Upper lobe of left lung (tissue), 6 donors: Measurements from ENCODE around the gene LHFPL3. TPM values are rescaled to one million over a fixed set of nuclear protein-coding genes. Genes with fewer than 3 reads are reported as not detected.

Experiments
- ATAC-seq, 2 donors: fragments of 200-7000 bp; cut with Tn5 transposase; one replicate each; pipeline ENCODE4 v1.9.1; 2022; ENCODE audit warnings: mild to moderate bottlenecking in 2 of 2, moderate library complexity in 2 of 2; ENCODE audit not compliant: low FRiP score in 2 of 2
- DNase-seq, 2 donors: peaks; one replicate each; pipeline ENCODE4 v3.0.0-alpha.2; 2019 to 2020
- H3K27ac ChIP-seq, 4 donors: fragments of 200-600 bp; sonication (generic); one replicate each; pipeline ENCODE4 v1.5.1; 2016 to 2019
- H3K27me3 ChIP-seq, 4 donors: fragments of 200-600 bp; sonication (generic); one replicate each; pipeline ENCODE4 v1.5.1; 2017 to 2019
- H3K36me3 ChIP-seq, 4 donors: fragments of 200-600 bp; sonication (generic); one replicate each; pipeline ENCODE4 v1.5.1; 2016 to 2019
- H3K4me1 ChIP-seq, 4 donors: fragments of 200-600 bp; sonication (generic); one replicate each; pipeline ENCODE4 v1.5.1; 2018 to 2019
- H3K4me3 ChIP-seq, 4 donors: fragments of 200-600 bp; sonication (generic); one replicate each; pipeline ENCODE4 v1.5.1; 2017 to 2019; ENCODE audit warnings: mild to moderate bottlenecking in 2 of 4, moderate library complexity in 1 of 4
- H3K9me3 ChIP-seq, 4 donors: fragments of 200-600 bp; sonication (generic); one replicate each; pipeline ENCODE4 v1.5.1; 2018 to 2019
- EP300 ChIP-seq, 4 donors: sonication (generic); formaldehyde crosslinking; IDR thresholded peaks; one replicate each; pipeline ENCODE4 v1.5.1; 2017; ENCODE audit warnings: antibody characterized with exemption in 4 of 4, control low read depth in 2 of 4
- POLR2A ChIP-seq, 4 donors: fragments of 450-650 bp; IDR thresholded peaks; one replicate each; pipeline ENCODE4 v1.5.1; 2016 to 2017; ENCODE audit warnings: antibody characterized with exemption in 4 of 4, mild to moderate bottlenecking in 2 of 4
- POLR2AphosphoS5 ChIP-seq, 2 donors: sonication (generic); formaldehyde crosslinking; IDR thresholded peaks; one replicate each; pipeline ENCODE4 v1.5.1; 2017; ENCODE audit warnings: antibody characterized with exemption in 2 of 2
- WGBS, 2 donors: methylation state at CpG; one replicate each; pipeline ENCODE4 v1.1.5; 2017 to 2018; 5-methylcytosine and 5-hydroxymethylcytosine counted together
- total RNA-seq, 6 donors: library from RNA; depleted of rRNA in 4 of 6; stranded (reverse); fragments of >200 nt in 4 of 6; gene quantifications; one replicate each; pipeline versions ENCODE4 v1.1.0 to v1.2.1, GENCODE V29; 2016 to 2021
- TF ChIP-seq, protein P1 (sequence below), 6 experiments: fragments of 450-650 bp in 4 of 6; fragments of 200-600 bp in 2 of 6; sonication (generic) in 2 of 6; IDR thresholded peaks; one replicate each; pipeline ENCODE4 v1.5.1; 2016 to 2019; ENCODE audit warnings: antibody characterized with exemption in 6 of 6
- donor health status: DM: no; HTN: no; CAD: no; lungs with moderate emphysema.
- donor health status: DM: no; HTN: yes; CAD: no; lungs with severe emphysema.

The LHFPL3 gene
- total RNA-seq, 6 donors from 2014 or later = not detected

DNA sequence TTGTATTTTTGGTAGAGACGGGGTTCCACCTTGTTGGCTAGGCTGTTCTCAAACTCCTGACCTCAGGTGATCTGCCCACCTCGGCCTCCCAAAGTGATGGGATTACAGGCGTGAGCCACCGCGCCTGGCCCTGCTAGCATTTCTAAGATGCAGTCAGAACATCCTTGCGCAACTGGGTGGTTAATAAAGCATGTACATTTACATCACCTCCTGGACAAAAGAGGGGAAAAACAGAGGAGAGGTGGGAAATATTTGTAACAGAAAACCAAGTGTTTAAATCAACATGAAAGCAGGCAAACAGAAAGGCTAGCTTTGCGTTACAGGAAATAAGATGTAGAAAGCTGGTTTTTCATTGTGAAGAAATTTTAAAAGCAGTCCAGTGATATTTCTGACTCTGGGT lies 464.7 kb downstream of the LHFPL3 start:
- Histone ChIP-seq H3K36me3 (no peaks in the 10 kb centered on the region), H3K27ac (no peak overlapping the region), H3K27me3 (no peaks in the 10 kb centered on the region), H3K4me3 (no peak overlapping the region), H3K9me3 (no peaks in the 10 kb centered on the region), H3K4me1 (no peaks in the 10 kb centered on the region)
- TF ChIP-seq EP300 (IDR thresholded peaks at IDR 0.05) (no peak), POLR2A (IDR thresholded peaks at IDR 0.05) (no peak)
- ATAC-seq (no peak), DNase-seq (peak in 1 of 2 donors; percentile 14)
- WGBS, 2 donors = 85 to 90% methylated on average over 7 of the region's 7 CpGs

DNA sequence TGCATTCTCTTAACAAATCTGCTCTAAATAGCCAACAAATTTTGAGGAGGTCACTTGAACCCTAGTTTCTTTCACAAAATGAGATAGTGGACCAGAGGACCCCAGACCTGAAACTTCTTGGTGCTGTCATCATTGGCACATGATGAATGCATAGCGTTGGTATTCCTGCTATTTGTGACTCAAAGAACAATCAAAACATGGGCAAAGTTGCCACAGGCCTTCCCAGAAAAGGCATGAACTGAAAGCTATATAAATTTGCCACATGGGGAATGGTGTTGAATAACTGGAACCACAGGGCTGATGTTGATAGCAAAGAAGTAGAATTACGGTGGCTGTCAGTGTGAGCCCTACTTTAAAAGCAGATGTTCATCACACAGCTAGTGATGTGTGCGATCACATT lies 465.8 kb downstream of the LHFPL3 start:
- H3K36me3 ChIP-seq = no peaks in the 10 kb centered on the region
- TF ChIP-seq POLR2AphosphoS5 (IDR thresholded peaks at IDR 0.05) (no peak), EP300 (IDR thresholded peaks at IDR 0.05) (no peak), POLR2A (IDR thresholded peaks at IDR 0.05) (no peak)
- TF ChIP-seq, protein P1, sequence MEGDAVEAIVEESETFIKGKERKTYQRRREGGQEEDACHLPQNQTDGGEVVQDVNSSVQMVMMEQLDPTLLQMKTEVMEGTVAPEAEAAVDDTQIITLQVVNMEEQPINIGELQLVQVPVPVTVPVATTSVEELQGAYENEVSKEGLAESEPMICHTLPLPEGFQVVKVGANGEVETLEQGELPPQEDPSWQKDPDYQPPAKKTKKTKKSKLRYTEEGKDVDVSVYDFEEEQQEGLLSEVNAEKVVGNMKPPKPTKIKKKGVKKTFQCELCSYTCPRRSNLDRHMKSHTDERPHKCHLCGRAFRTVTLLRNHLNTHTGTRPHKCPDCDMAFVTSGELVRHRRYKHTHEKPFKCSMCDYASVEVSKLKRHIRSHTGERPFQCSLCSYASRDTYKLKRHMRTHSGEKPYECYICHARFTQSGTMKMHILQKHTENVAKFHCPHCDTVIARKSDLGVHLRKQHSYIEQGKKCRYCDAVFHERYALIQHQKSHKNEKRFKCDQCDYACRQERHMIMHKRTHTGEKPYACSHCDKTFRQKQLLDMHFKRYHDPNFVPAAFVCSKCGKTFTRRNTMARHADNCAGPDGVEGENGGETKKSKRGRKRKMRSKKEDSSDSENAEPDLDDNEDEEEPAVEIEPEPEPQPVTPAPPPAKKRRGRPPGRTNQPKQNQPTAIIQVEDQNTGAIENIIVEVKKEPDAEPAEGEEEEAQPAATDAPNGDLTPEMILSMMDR (IDR thresholded peaks at IDR 0.05) = no peak
- no peaks in the 10 kb centered on the region for H3K4me1 ChIP-seq
- no peak overlapping the region for H3K4me3 ChIP-seq
- WGBS, 2 donors = 80 to 93% methylated on average over 3 of the region's 3 CpGs
- no peak for ATAC-seq
- H3K27ac ChIP-seq = no peak overlapping the region
- no peaks in the 10 kb centered on the region for H3K27me3 ChIP-seq
- DNase-seq = no peak
- H3K9me3 ChIP-seq = no peaks in the 10 kb centered on the region

DNA sequence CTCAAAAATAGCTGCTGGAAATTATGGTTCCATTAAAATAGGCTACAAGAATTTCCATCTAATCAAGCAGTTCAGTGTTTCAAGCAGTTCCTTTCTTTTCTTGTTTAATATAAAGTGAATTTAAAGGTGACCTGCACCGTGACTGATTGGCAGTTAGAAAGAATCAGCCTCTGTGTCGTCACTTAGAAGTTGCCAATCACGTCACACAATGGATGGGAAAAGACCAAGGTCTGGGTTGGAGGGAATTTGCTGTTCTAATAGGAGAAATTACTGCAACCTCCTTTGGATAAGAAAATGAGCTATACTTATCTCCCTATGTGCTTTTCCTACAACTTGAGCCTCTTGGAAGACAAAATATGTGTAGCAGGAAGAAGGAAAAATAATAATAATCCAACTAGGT lies 466.2 kb downstream of the LHFPL3 start:
- 63 to 72% methylated on average over 3 of the region's 3 CpGs for WGBS, 2 donors
- TF ChIP-seq POLR2A (IDR thresholded peaks at IDR 0.05) = no peak

DNA sequence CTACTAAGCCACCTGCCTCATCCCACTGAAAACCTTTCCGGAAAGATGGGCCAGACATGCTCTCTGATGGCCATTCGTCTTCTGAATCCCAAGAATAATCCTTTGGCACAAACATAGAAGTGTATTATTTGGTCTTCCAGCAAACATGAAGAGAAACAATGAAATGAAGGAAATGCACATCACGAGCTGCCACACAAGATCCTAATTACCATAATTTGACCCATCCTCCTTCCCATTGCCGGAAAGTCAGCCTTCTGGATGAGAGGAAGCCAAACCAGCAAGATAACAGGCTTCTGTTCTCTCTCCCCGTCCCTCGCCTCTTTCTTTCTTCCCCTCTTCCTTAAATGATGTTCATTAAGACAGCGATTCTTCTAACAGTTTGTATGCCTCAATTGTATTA lies 466.7 kb downstream of the LHFPL3 start:
- Histone ChIP-seq H3K27me3 (no peaks in the 10 kb centered on the region), H3K27ac (no peak overlapping the region), H3K4me1 (no peaks in the 10 kb centered on the region), H3K9me3 (no peaks in the 10 kb centered on the region), H3K36me3 (no peaks in the 10 kb centered on the region), H3K4me3 (no peak overlapping the region)
- TF ChIP-seq, protein P1 (IDR thresholded peaks at IDR 0.05) = no peak
- TF ChIP-seq POLR2AphosphoS5 (IDR thresholded peaks at IDR 0.05) (no peak), EP300 (IDR thresholded peaks at IDR 0.05) (no peak), POLR2A (IDR thresholded peaks at IDR 0.05) (no peak)
- 63 to 64% methylated on average over 7 of the region's 7 CpGs for WGBS, 2 donors
- no peak for ATAC-seq
- DNase-seq = no peak

More for the DNA sequence above, 466.2 kb downstream of the LHFPL3 start:
- ATAC-seq = no peak
- DNase-seq = no peak
- no peak overlapping the region for H3K27ac ChIP-seq
- H3K9me3 ChIP-seq = no peaks in the 10 kb centered on the region
- no peaks in the 10 kb centered on the region for H3K36me3 ChIP-seq
- H3K4me1 ChIP-seq = no peaks in the 10 kb centered on the region
- H3K27me3 ChIP-seq = no peaks in the 10 kb centered on the region
- H3K4me3 ChIP-seq = no peak overlapping the region

DNA sequence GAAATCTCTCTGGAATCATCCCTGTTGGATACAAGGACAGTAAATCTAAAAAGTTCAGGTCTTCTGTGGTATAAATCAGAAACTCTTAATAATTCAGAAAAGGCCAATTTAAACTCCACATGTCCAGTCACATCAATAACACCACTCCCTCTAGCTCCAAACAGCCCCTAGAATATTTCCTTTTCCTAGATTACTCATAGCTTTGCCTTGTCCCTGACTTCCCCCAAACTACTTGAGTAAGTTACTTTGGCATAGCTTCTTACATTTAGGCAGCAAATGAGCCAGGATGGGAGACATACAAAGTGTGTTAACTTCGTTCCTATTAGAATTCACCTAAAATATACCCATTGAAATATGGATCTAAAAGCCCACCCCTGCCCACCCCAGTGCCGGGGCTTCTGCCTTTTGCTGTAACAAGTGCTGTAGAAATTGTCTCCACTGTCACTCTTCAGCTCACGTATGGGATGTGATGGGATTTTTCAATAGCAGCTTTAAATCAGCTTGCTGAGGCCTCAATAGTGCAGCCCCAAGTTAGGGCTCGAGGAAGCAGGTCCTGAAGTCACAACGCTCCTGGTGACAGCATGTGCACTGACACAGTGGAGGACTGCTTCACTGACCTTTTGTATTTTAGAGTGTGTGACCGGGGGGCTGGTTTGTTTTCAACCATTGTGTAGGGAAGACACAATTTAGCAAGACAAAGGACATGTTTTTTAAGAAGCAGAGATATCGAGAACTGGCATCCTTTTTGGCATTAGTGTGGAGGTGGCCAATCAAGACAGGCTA lies 467.4 kb downstream of the LHFPL3 start:
- no peaks in the 10 kb centered on the region for H3K36me3 ChIP-seq
- WGBS, 2 donors = 80 to 82% methylated on average over 7 of the region's 7 CpGs
- TF ChIP-seq EP300 (IDR thresholded peaks at IDR 0.05) = no peak
- no peak for TF ChIP-seq POLR2AphosphoS5 (IDR thresholded peaks at IDR 0.05)
- TF ChIP-seq POLR2A (IDR thresholded peaks at IDR 0.05) = no peak
- TF ChIP-seq, protein P1 (IDR thresholded peaks at IDR 0.05) = no peak

DNA sequence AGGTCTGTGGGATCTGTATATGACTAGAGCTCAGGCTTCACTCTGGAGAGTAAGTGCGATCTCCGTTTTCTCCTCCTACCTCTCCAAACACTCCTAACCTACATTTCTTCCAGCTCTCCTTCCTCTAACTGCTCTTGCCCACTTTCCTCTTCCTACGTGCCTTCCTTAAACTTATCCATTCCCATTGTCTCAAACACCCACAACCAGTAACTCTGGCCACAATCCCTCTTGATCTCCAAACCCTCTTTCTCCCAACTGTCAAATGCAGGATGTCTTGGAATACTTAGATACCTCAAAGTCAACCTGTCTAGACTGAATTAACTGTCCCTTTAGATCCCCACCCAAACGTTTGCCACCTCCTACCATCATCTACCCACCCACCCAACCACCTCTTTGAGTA lies 471.9 kb downstream of the LHFPL3 start:
- no peak for DNase-seq
- 64 to 67% methylated on average over 4 of the region's 4 CpGs for WGBS, 2 donors
- H3K27me3 ChIP-seq = no peaks in the 10 kb centered on the region
- H3K4me1 ChIP-seq = no peaks in the 10 kb centered on the region
- H3K27ac ChIP-seq = no peak overlapping the region
- ATAC-seq = no peak
- H3K9me3 ChIP-seq = no peaks in the 10 kb centered on the region
- no peak overlapping the region for H3K4me3 ChIP-seq
- no peaks in the 10 kb centered on the region for H3K36me3 ChIP-seq
- TF ChIP-seq POLR2AphosphoS5 (IDR thresholded peaks at IDR 0.05) = no peak
- no peak for TF ChIP-seq EP300 (IDR thresholded peaks at IDR 0.05)
- TF ChIP-seq, protein P1 (IDR thresholded peaks at IDR 0.05) = no peak
- TF ChIP-seq POLR2A (IDR thresholded peaks at IDR 0.05) = no peak

More for the DNA sequence above, 467.4 kb downstream of the LHFPL3 start:
- Histone ChIP-seq H3K27ac (no peak overlapping the region), H3K27me3 (no peaks in the 10 kb centered on the region), H3K9me3 (no peaks in the 10 kb centered on the region), H3K4me1 (no peaks in the 10 kb centered on the region), H3K4me3 (no peak overlapping the region)
- ATAC-seq = no peak
- no peak for DNase-seq
